Muscle layer of colon (tissue), 2 donors: ENCODE measurements around the gene IL1RAPL1.

Source experiments
- H3K27ac ChIP-seq: one replicate; pipeline ENCODE4 v1.7.0; 2013; ENCODE audit warnings: low read depth, mild to moderate bottlenecking, low read length, moderate library complexity
- H3K27me3 ChIP-seq, 2 donors: one replicate each; pipeline ENCODE4 v1.7.0; 2013; ENCODE audit warnings: low read length in 2 of 2, mild to moderate bottlenecking in 2 of 2; ENCODE audit not compliant: insufficient read depth in 2 of 2, control insufficient read depth in 1 of 2
- H3K36me3 ChIP-seq: one replicate; pipeline ENCODE4 v1.7.0; 2013; ENCODE audit warnings: mild to moderate bottlenecking, low read length; ENCODE audit not compliant: insufficient read depth
- H3K4me1 ChIP-seq: one replicate; pipeline ENCODE4 v1.7.0; 2013; ENCODE audit warnings: mild to moderate bottlenecking, low read length; ENCODE audit not compliant: insufficient read depth
- H3K4me3 ChIP-seq, 2 donors: one replicate each; pipeline ENCODE4 v1.7.0; 2013; ENCODE audit warnings: low read length in 2 of 2, low read depth in 1 of 2, mild to moderate bottlenecking in 1 of 2, moderate library complexity in 1 of 2
- H3K9ac ChIP-seq: one replicate; pipeline ENCODE4 v1.7.0; 2013; ENCODE audit warnings: low read length
- H3K9me3 ChIP-seq: one replicate; pipeline ENCODE4 v1.7.0; 2013; ENCODE audit warnings: mild to moderate bottlenecking, low read length
- donor health status: abdominal sarcoma.
- donor health status: Adenocarcinoma of cecum.

Gene IL1RAPL1

DNA sequence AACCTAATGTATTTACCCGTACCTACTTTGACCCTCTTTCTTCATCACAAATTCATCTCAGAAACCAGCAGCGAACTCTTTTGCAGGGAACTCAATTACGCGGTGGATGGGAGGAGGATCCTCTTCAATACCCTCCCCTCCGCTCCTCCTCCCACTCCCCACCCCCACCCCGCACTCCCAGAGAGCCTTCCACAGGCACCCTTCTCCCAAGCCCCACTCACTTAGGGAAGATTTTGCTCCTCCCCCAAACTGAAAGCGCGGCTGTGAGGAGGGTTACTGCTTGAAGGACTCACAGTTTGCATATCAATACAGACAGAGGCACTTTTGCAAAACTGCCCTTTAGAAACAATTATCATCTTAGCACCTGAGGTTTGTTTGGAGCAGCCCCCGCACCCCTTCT is 960 bp upstream of the IL1RAPL1 start:
- peak overlapping the region in 1 of 2 donors; percentile 55 for H3K4me3 ChIP-seq
- peaks cover 0 to 7% of the 10 kb centered on the region in 2 donors for H3K27me3 ChIP-seq
- H3K36me3 ChIP-seq = no peaks in the 10 kb centered on the region
- H3K4me1 ChIP-seq = no peaks in the 10 kb centered on the region
- H3K9me3 ChIP-seq = no peaks in the 10 kb centered on the region
- no peak overlapping the region for H3K27ac ChIP-seq
- no peak overlapping the region for H3K9ac ChIP-seq

DNA sequence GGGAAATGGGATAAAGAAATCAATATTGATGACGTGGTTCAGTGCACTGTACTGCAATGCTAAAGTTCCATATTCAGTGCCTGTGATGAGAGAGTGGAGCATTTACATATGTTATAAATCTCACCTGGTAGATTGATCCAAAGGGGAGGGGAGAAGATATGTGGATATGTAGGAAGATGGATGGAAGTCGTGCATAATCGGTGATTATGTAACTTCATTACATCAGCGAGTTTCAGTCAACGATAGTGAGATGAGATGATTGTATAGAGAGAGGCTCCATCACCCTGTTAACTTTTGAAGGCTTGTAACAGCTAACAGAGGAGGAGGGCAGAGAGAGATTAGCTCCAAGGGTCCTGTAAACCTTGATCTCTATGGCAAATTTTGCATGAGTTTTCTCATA is 1.8 kb downstream of the IL1RAPL1 start:
- Histone ChIP-seq H3K27me3 (peaks cover 0 to 7% of the 10 kb centered on the region in 2 donors), H3K4me3 (peak overlapping the region in 1 of 2 donors; percentile 37), H3K27ac (peak overlapping the region; percentile 28), H3K4me1 (no peaks in the 10 kb centered on the region), H3K36me3 (no peaks in the 10 kb centered on the region), H3K9ac (no peak overlapping the region), H3K9me3 (no peaks in the 10 kb centered on the region)

DNA sequence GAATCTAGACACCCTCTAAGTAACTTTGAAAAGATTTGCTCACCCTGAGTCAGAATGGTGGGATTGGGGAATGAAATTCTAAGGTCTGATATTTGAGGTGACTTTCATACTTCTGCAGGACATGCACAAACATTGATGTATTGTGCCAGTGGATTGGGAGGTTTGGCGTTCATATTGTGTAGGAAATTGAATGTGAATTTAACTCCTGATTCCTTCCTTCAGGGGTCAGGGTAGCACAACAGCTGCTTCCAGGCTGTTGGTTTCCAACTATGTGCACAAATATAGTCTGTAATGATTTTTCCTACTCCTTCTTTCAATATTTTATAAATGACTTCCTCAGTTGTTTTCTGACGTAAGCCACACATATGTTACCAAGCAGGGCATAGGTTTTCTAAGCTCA is 3.1 kb downstream of the IL1RAPL1 start:
- no peaks in the 10 kb centered on the region for H3K4me1 ChIP-seq
- no peaks in the 10 kb centered on the region for H3K36me3 ChIP-seq
- no peak overlapping the region for H3K27ac ChIP-seq
- H3K9me3 ChIP-seq = no peaks in the 10 kb centered on the region
- no peak overlapping the region for H3K4me3 ChIP-seq
- H3K9ac ChIP-seq = no peak overlapping the region
- H3K27me3 ChIP-seq = peaks cover 0 to 7% of the 10 kb centered on the region in 2 donors

DNA sequence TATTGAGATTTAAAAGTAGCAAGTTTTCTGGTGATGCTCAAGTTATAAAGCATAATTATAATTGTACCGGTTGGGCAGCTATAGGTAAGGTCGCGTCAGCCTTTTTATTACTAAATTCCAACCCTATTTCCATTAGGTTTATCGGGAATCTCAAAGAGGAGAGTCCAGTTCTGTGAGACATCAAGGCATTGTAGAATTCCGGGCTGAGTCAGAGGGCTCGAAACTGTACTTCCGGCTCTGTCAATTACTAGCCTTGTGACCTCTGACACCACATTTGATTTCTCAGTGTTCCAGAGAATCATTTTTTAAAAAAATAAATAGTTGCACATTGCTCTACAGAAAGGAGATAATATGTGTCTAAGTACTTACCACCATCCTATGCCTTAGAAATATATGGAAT is 4.3 kb downstream of the IL1RAPL1 start:
- H3K27me3 ChIP-seq = peaks cover 0 to 7% of the 10 kb centered on the region in 2 donors
- no peak overlapping the region for H3K9ac ChIP-seq
- no peaks in the 10 kb centered on the region for H3K36me3 ChIP-seq
- H3K4me1 ChIP-seq = no peaks in the 10 kb centered on the region
- no peak overlapping the region for H3K4me3 ChIP-seq
- H3K9me3 ChIP-seq = no peaks in the 10 kb centered on the region
- no peak overlapping the region for H3K27ac ChIP-seq

DNA sequence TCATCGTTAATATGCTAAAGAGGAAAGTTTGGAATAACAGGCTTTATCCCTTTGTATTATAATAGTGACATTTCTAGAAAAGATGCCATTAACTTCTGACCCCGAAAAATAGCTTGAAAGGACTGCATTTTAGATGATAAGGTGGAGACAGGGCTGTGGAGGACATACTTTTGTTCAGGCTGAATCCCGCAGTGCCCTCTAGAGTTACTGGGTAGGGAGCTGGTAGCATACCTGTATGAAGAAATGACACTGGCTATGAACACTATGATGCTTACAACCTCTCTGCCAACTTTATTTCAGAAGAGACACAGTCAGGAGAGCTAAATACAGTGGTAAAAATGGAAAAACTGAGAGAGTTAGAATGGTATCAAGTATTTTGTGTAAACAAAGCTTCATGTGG is 8.1 kb downstream of the IL1RAPL1 start:
- no peaks in the 10 kb centered on the region for H3K36me3 ChIP-seq
- H3K9ac ChIP-seq = no peak overlapping the region
- H3K27me3 ChIP-seq = no peaks in the 10 kb centered on the region
- H3K27ac ChIP-seq = no peak overlapping the region
- H3K4me3 ChIP-seq = no peak overlapping the region
- no peaks in the 10 kb centered on the region for H3K9me3 ChIP-seq
- no peaks in the 10 kb centered on the region for H3K4me1 ChIP-seq

DNA sequence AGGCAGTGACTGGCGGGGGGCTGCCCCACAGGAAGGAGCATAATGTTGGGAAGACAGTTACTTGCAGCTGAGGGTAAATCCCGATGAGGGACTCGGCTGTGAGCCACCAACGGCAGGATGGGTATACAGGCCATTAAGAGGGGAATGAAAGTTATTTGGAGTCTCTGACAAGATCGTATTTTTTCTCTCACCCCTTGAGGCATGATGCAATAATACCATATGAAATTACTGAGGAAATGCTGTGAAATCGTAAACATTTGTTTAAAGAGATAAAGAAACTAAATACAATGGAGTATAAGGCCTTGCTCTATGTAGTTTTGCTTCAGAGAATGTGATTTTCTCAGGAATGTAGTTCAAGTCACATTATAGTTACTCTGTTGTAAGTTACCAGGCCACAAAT is 12.7 kb downstream of the IL1RAPL1 start:
- no peak overlapping the region for H3K9ac ChIP-seq
- no peak overlapping the region for H3K27ac ChIP-seq
- H3K9me3 ChIP-seq = no peaks in the 10 kb centered on the region
- H3K36me3 ChIP-seq = no peaks in the 10 kb centered on the region
- no peaks in the 10 kb centered on the region for H3K4me1 ChIP-seq
- no peaks in the 10 kb centered on the region for H3K27me3 ChIP-seq
- H3K4me3 ChIP-seq = no peak overlapping the region

DNA sequence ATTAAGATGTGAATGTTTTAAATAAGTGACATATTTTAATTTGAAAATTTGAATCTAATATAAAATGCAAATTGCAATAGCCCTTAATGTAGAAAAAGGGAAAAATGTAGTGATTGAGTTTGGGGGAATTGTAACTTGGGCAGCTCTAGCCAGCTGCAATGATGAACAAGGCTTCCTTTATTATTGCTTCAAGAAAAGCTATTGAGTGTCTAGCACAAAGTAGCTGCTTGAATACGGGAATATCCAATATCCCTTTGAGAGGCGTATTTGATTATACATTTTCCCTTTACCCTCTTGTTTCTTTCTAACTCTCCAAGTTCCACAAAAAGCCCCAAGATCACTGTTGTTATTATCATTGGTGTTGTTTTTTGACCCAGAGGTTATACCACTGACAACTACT is 21.8 kb downstream of the IL1RAPL1 start:
- Histone ChIP-seq H3K4me3 (no peak overlapping the region), H3K9ac (no peak overlapping the region), H3K27ac (no peak overlapping the region), H3K36me3 (no peaks in the 10 kb centered on the region), H3K9me3 (no peaks in the 10 kb centered on the region), H3K4me1 (no peaks in the 10 kb centered on the region), H3K27me3 (no peaks in the 10 kb centered on the region)

DNA sequence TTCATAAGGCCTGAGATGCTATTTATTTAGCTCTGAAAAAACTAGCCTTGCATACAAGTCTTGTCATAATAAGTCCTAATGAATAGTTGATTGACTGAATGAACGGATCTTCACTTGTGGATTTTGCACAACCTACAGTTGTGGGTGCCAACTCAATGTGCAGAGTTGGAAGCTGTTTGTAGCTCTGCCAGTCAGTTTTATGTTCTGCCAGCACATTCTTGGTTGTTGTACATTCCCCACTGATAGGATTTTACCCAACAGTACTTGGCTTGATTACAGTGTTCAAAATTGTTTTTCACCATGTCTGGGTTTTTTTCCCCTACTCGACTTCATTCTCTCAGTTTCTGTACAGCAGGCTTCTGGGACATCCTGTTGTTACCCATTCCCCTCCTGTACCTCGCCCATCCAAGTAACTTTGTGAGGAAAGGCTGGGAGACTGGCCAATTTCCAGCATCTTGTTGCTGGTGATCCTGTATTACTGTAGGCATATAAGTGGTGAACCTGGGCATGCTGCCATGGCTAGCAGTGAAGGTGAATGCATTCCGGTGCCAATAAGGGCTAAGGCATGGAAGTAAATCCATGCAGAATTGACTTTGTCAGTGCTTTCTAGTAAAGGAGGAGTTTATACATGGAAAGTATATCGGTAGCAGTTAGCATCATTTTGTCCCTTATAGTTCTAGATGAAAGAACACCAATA is 22.8 kb downstream of the IL1RAPL1 start:
- Histone ChIP-seq H3K27ac (no peak overlapping the region), H3K9ac (no peak overlapping the region), H3K9me3 (no peaks in the 10 kb centered on the region), H3K4me1 (no peaks in the 10 kb centered on the region), H3K36me3 (no peaks in the 10 kb centered on the region), H3K4me3 (no peak overlapping the region), H3K27me3 (no peaks in the 10 kb centered on the region)

DNA sequence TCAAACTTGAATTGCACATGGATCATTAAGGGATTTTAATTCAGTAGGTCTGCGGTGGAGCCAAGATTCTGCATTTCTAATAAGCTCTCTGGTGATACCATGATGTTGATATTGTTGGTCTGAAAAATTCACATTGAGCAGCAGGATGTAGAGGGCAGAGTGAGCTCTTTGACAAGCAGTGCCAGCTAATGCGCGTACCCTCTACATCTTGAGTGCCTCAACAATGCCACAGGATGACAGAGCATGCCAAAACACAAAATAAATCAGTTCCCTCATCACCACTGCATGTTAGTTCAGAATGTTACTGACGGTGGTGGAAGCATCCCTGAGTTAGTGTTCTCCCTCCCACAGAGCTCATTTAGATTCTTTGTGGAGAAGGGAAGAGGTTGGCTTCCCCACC is 23.5 kb downstream of the IL1RAPL1 start:
- H3K27ac ChIP-seq = no peak overlapping the region
- H3K4me3 ChIP-seq = no peak overlapping the region
- no peak overlapping the region for H3K9ac ChIP-seq
- H3K4me1 ChIP-seq = no peaks in the 10 kb centered on the region
- H3K36me3 ChIP-seq = no peaks in the 10 kb centered on the region
- H3K27me3 ChIP-seq = no peaks in the 10 kb centered on the region
- H3K9me3 ChIP-seq = no peaks in the 10 kb centered on the region

DNA sequence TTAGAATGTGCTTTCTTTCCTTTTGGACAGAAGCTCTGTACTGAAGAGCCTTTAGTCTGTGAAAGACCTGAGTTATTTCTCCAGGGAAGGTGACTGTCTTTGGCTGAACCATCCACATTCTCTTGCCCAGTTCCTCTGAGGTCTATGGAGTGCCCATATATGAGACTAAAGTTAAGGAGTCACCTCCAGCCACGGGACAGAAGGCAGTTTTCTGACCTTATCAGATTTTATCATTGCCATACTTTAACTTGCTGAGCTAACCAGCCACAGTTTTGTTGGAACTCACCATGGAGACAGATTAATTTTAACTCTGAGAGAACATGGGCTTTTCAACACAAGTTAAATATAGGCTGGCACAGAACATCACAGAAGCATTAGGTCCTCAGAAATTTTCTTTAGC is 26.3 kb downstream of the IL1RAPL1 start:
- Histone ChIP-seq H3K9ac (no peak overlapping the region), H3K36me3 (no peaks in the 10 kb centered on the region), H3K27ac (no peak overlapping the region), H3K27me3 (no peaks in the 10 kb centered on the region), H3K4me3 (no peak overlapping the region), H3K9me3 (no peaks in the 10 kb centered on the region), H3K4me1 (no peaks in the 10 kb centered on the region)

DNA sequence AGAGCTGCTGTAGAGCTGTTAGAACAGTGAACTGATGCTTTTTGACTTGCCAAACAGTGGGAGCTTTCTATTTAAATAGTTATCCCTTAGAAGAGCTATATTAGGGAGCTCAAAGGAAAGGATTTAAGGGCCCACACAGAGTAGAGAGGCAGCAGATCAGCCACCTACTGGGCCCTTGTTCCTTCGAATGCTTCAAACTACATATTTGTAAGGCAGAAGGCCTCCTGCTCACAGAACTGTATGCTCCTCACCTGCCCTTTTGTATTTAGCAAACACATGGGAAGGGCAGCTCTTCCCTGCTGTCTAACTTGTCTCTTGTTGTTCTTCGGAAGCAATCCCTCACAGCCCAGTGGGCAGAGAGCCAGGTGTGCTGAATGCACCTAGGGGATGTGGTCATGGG is 38.0 kb downstream of the IL1RAPL1 start:
- Histone ChIP-seq H3K27ac (no peak overlapping the region), H3K9me3 (no peaks in the 10 kb centered on the region), H3K4me3 (no peak overlapping the region), H3K27me3 (no peaks in the 10 kb centered on the region), H3K9ac (no peak overlapping the region), H3K36me3 (no peaks in the 10 kb centered on the region), H3K4me1 (no peaks in the 10 kb centered on the region)

DNA sequence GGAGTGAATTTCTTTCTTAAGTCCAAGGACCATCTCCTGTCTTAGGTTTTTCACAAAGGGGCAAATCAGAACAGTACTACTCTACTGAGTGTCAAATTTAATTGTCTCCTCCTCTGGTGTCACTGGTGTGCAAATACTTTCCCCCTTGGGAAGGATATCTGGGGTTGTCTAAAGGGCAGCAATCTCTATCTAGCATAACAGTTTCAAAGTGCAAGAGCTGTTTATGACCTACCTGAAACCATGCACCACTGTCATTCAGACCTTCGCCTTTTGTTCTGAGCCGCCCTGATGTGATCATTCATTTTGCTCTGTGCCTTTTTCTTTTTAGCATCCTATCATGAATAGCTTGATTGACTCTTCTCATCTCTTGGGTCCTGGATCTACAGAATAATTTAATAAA is 39.3 kb downstream of the IL1RAPL1 start:
- H3K9me3 ChIP-seq = no peaks in the 10 kb centered on the region
- no peak overlapping the region for H3K27ac ChIP-seq
- no peaks in the 10 kb centered on the region for H3K27me3 ChIP-seq

More for the DNA sequence above, 39.3 kb downstream of the IL1RAPL1 start:
- H3K4me1 ChIP-seq = no peaks in the 10 kb centered on the region
- no peaks in the 10 kb centered on the region for H3K36me3 ChIP-seq
- no peak overlapping the region for H3K4me3 ChIP-seq
- no peak overlapping the region for H3K9ac ChIP-seq
